Measurements from ENCODE around the gene MAP1LC3B2. TPM values are rescaled to one million over a fixed set of nuclear protein-coding genes. Genes with fewer than 3 reads are reported as not detected.

The MAP1LC3B2 gene
- total RNA-seq = 0.52 and 0.89 TPM in 2 replicates

DNA sequence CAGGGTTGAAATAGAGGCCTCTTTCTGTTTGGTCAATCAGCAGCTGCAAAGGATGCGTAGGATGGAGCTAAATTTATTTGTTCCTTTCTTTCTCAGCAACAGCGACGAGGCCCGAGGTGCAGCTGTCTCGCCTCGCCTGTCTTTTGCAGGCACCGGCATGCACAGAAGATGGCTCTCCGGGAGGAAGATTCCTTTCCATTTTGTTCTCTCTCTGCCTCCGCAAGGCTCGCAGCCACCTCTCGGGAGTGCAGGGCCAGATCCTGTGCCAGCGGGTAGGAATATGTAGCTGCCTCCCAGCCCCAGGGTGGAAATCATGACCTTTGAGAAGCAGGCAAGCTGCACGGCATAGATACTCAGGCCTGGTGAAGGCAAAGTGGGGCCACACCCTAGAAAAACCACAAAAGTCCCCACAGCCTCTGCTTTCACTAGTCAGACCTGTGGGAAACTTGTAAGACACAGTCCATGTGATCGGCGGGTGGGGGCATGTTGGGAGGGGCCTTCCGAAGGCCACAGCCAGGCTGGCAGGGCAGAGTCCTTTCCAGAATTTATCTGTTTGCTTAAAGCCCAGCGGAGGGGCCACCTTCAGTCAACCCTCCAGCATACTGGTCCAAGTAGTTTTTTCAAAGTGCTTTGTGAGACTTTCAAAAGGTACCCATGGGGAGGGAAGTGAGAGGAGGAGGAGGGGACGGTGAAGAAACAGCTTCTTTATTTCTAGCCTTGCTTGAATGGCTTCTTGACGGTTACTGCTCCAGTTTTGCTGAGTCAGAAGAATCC is at the start of gene MAP1LC3B2:
Gene MAP1LC3B2 (plus strand): TSS at position 220 of the 774 bp plus-strand sequence. CDS start 16,562 bp downstream, outside the sequence.

Other genes with a start within 250 kb of the MAP1LC3B2 start
- 26.4 and 41.7 TPM in 2 replicates for gene SPRING1, start 178.7 kb downstream of the MAP1LC3B2 start, total RNA-seq
- 6.1 and 6.6 TPM in 2 replicates for gene RNFT2, start 178.9 kb downstream of the MAP1LC3B2 start, total RNA-seq